C1 segment of cervical spinal cord (tissue), 14 donors: ENCODE results near the gene UMPS.

Source experiments
- DNase-seq, 14 donors: peaks; one replicate each; lab custom pipeline; 2025; lab: John Stamatoyannopoulos, UW

UMPS gene

DNA sequence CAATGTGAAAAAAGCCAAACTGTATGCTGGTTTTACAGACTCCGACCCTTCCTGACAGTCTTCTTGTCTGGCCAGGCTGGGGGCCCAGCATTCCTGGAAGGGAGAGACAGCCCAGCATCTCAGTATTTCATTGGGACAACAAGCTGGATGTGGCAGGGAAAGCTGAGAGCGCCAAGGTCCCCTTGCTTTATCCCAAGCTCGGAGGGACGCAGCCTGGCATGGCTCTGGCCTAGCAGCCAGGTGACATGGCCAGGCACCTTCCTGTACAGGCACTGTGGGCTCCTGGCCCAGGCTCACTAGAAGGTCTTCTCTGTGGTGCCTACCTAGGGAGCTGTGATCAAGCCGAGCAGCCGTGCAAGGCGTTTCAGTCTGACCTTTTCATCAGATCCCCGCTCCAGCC is 33.0 kb downstream of the UMPS start:
- no peak for DNase-seq

DNA sequence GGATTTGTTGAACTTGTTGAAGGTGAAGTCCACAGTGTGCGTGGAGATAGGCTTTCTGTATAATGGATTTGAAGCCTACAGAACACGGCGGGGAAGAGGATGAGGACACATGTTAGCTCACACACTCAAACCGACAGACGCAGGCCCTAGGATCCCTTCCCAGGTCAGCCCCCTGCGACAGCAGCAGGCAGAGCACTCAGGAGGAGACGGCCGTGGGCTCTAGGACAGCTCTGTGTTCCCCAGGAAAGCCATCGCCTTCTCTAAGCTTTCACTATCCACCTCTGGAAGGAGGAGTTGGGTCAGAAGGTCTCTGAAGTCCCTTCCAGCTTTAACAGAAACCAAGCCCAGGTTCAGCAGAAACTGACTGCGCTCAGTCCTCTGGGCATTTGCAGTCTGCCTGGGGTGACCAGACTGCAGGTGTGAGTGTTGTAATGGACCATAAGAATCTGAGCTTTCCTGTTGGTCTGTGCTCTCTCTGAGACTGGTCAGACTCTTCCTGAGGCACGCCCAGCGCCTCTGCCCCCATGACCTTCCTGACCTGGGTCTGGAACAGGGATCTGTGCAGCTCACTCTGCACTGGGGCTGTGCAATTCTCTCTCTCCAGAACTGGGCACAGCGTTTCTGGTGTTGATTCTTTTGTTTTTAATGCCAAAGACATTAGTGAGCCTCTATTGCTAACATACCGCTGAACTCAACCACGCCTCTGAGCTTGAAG is 33.5 kb downstream of the UMPS start:
- no peak for DNase-seq

GRCh38 chr3:124764746-124765145 is 34.5 kb downstream of the UMPS start:
- DNase-seq, result peak in 8 of 14 donors; percentile 6 to 65 (median 48)

- DNase-seq, result no peak
These were observed 35.1 kb downstream of the UMPS start for GRCh38 chr3:124765197-124765840.

GRCh38 chr3:124766113-124767095 is 36.2 kb downstream of the UMPS start:
- no peak for DNase-seq

DNA sequence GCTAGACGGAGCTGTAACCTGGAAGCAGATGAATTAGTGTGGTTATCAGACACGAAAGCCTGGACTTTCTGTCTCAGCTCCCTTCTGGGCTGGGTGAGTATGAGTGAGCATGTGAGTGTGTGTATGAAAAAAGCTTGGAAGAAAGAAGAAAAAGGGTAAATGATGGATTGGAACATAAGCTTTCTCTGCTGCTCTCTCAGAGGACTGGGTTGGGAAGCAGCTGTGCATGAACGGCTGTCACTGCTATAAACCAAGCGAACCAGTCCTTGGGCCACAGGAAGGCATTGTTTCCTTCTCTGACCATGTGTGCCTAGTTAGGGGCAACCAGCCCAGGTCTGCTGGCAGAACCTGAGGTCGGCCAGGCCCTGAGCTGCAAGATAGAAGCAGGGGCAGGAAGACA is 37.0 kb downstream of the UMPS start:
- no peak for DNase-seq

DNA sequence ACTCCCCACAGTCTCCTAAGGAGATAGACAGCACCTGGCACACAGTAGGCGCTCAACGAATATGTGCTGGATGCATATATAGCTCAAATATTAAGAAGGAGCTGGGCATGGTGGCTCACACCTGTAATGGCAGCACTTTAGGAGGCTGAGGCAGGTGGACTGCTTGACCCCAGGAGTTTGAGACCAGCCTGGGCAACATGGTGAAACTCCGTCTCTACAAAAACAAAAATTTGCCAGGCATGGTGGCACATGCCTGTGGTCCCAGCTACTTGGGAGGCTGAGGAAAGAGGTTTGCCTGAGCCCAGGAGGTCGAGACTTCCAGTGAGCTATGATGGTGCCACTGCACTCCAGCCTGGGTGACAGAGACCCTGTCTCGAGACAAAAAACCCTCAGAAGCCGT is 37.4 kb downstream of the UMPS start:
- no peak for DNase-seq

DNA sequence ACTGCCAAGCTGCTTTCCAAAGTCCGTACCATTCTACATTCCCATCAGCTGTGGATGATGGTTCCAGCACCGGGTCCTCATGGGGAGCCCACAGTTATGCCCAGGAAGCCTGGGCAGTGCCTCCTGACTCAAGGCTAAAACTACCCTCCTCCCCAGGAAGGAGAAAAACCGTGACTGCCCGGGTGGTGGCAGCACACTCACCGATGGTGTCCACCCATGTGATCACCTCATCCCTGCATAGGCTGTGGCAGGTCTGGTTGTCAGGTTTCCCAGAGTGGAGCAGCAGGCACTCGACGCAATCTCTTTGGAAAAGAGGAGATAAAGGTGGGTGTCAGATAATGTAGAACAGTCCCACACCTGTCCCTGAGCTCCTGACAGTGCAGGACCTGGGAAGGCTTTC is 38.6 kb downstream of the UMPS start:
- no peak for DNase-seq

GRCh38 chr3:124769462-124769861 is 39.2 kb downstream of the UMPS start:
- no peak for DNase-seq

DNA sequence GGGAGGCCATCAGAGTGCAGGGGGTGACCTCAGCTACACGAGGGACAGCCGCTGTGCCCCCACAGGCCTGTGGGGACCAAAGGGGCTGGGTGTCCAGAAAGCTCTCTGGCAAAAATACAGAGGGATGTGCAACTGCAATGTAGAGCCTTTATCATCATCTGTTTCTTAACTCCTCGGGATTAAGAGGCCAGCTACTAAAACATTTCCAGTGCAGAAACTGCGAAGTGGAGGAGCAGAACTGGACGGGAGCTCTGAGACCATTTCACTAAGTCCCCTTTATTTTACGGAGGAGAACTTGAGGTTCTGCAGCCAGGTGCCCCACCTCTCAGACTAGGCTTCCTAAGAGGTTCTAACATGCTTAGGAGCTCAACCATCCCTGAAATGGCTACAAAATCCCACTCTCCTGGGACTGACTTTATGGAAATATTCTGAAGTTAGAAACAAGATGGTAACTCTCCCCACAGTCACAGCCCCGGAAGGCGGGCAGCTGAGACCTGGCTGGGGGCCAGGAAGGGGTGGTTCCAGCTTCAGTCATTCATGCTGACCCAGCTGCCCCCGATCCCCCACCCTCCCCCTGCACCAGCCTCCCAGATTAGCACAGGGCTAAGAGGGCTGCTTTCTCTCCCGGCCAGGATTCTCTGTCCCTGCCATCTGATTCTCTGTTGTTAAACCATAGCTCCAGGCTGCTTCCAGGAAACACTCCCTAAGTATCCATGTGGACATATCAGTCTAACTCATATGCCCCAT is 40.3 kb downstream of the UMPS start:
- DNase-seq, result peak in 4 of 14 donors; percentile 25 to 59 (median 45)

- DNase-seq, result no peak
These were observed 40.8 kb downstream of the UMPS start for GRCh38 chr3:124771083-124771445.

- DNase-seq, result peak in 12 of 14 donors; percentile 34 to 87 (median 64)
These were observed 42.0 kb downstream of the UMPS start for GRCh38 chr3:124772081-124772831.

GRCh38 chr3:124773351-124774326 is 43.4 kb downstream of the UMPS start:
- no peak for DNase-seq

DNA sequence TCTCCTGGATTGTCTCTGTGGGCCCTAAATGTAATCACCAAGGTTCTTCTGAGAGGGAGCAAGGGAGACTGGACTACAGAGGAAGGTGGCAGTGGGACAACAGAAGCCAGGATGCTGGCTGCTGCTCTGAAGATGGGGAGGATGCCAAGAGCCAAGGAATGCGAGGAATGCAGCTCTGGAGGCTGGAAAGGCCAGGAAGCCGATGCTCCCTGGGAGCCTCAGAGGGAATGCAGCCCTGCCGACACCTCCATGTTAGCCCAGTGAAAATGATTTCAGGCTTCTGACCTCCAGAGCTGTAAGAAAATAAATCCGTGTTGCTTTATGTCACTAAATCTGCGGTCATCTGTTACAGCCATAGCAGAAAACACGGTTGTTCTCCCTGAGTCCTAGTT is 44.1 kb downstream of the UMPS start:
- DNase-seq, result no peak

- DNase-seq, result no peak
These were observed 44.7 kb downstream of the UMPS start for GRCh38 chr3:124774841-124775402.

DNA sequence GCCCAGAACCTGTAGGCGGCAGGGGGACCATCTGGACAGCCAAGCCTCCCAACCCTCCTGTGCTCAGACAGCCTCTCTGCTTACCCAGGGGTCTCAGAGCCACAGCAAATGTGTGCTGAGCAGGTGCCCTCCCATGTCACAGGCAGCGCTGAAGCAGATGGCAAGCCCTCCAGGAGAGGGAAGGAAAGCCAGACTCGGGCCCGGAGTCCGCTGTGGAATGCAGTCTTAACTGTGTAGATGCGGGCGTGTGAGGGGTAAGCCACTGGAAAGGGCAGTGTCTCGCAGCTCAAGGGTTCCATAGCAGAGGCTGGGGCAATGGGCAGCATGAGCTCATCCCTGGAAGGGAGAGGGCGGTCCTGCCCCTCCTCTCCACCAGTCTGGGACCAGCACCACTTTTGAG is 45.6 kb downstream of the UMPS start:
- peak in 2 of 14 donors; percentile 45 to 94 for DNase-seq

GRCh38 chr3:124776856-124777255 is 46.6 kb downstream of the UMPS start:
- no peak for DNase-seq

DNA sequence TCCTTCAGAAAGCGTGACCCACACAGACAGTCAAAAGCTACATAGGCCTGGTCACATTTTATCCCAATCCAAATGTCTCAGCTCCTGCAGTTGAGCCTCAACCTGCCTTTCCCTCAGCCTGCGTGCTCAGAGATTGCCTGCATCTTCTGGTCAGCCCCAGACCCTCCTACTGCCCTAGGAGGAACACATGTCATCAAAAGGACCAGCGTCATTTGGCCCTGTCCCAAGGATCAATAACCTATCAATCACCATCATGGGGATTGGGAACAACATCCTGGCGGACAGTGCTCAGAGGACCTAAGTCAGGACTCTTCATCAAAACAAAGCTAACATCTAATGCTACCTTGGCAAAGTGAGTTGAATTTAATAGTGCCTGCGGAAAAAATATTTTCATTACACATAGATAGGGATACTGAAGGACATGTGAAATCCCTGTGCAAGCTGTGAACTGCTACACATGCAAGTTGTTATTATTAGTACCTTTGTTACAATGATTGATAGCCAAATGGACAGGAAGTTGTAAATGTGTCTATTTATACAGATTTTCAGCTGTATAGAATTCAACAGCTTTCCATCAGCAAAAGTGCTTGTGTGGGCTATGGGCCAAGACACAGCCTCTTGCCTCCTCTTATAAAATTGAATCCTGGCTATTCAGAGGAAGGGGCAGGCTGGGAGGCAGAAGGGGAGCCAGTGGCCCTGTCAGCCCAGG is 47.7 kb downstream of the UMPS start:
- DNase-seq, result no peak

- DNase-seq, result no peak
These were observed 48.9 kb downstream of the UMPS start for GRCh38 chr3:124779116-124779515.
